Suprapubic skin (tissue), 4 donors: ENCODE data around the gene JUNB.

Experiments
- EP300 ChIP-seq: sonication (generic); formaldehyde crosslinking; IDR thresholded peaks from one replicate; pipeline ENCODE4 v1.6.1; 2017; ENCODE audit warnings: antibody characterized with exemption
- POLR2A ChIP-seq, 2 donors: fragments of 450-650 bp; IDR thresholded peaks; one replicate each; pipeline ENCODE4 v1.6.1; 2017; ENCODE audit warnings: antibody characterized with exemption in 2 of 2, mild to moderate bottlenecking in 2 of 2, moderate library complexity in 2 of 2
- POLR2AphosphoS5 ChIP-seq, 3 donors: sonication (generic); formaldehyde crosslinking; IDR thresholded peaks; one replicate each; pipeline ENCODE4 v1.6.1; 2017; ENCODE audit warnings: antibody characterized with exemption in 3 of 3
- TF ChIP-seq, protein P1 (sequence below), 2 donors: fragments of 200-600 bp in 1 of 2; fragments of 450-650 bp in 1 of 2; sonication (generic) in 1 of 2; IDR thresholded peaks; one replicate each; pipeline ENCODE4 v1.5.1; 2016 to 2019; ENCODE audit warnings: antibody characterized with exemption in 2 of 2, mild to moderate bottlenecking in 1 of 2, moderate library complexity in 1 of 2

DNA sequence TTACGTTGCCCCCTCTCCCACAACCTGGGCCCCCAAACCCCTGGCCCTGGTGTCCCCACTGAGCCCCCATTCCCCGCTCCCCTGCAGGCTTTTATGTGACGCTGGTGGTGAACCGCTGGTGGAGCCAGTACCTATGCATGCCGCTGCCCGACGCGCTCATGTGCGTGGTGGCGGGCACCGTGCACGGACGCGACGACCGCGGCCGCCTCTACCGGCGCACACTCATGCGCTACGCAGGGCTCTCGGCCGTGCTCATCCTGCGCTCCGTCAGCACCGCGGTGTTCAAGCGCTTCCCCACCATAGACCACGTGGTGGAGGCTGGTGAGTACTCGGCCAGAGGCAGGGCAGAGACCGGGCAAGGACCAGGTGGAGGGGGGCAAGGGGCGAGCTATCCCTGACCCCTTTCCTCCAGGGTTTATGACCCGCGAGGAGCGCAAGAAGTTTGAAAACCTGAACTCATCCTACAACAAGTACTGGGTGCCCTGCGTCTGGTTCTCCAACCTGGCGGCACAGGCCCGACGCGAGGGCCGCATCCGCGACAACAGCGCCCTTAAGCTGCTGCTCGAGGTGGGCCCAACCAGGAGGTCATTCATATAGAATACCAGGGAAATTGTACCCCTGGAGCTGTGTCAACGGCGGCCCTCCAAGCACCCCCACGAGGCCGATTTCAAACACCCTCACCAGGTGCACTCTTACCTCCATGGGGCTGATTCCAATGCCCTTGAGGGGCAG lies 36.7 kb upstream of the JUNB start:
- TF ChIP-seq, protein P1, sequence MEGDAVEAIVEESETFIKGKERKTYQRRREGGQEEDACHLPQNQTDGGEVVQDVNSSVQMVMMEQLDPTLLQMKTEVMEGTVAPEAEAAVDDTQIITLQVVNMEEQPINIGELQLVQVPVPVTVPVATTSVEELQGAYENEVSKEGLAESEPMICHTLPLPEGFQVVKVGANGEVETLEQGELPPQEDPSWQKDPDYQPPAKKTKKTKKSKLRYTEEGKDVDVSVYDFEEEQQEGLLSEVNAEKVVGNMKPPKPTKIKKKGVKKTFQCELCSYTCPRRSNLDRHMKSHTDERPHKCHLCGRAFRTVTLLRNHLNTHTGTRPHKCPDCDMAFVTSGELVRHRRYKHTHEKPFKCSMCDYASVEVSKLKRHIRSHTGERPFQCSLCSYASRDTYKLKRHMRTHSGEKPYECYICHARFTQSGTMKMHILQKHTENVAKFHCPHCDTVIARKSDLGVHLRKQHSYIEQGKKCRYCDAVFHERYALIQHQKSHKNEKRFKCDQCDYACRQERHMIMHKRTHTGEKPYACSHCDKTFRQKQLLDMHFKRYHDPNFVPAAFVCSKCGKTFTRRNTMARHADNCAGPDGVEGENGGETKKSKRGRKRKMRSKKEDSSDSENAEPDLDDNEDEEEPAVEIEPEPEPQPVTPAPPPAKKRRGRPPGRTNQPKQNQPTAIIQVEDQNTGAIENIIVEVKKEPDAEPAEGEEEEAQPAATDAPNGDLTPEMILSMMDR (IDR thresholded peaks at IDR 0.05): no peak
- TF ChIP-seq EP300 (no peak), POLR2A (IDR thresholded peaks at IDR 0.05) (no peak), POLR2AphosphoS5 (IDR thresholded peaks at IDR 0.05) (no peak)
